Measurements from ENCODE around the gene FRMD4B.

- no peak for TF ChIP-seq CTCF (IDR thresholded peaks at IDR 0.05)
- no peak for TF ChIP-seq POLR2A (IDR thresholded peaks at IDR 0.05)
Observed at GRCh38 chr3:69122403-69122802, 263.5 kb downstream of the FRMD4B start, which contains the start of gene LMOD3.
